HepG2 (cell line): ENCODE data around the gene MAN2B2. TPM values are rescaled to one million over a fixed set of nuclear protein-coding genes. Genes with fewer than 3 reads are reported as not detected.

ENCODE experiments used
- ARNTL ChIP-seq: sonication (generic); formaldehyde crosslinking; IDR thresholded peaks from 2 replicates; pipeline ENCODE4 v1.4.0; 2020; ENCODE audit warnings: mild to moderate bottlenecking, missing genetic modification reagents
- HMG20A ChIP-seq: IDR thresholded peaks from 2 replicates; pipeline ENCODE4 v1.6.1; 2016; ENCODE audit warnings: borderline replicate concordance
- JUNB ChIP-seq: sonication (generic); formaldehyde crosslinking; IDR thresholded peaks from 2 replicates; pipeline ENCODE4 v1.8.0; 2022; ENCODE audit warnings: missing genetic modification reagents, mild to moderate bottlenecking, borderline replicate concordance
- KLF16 ChIP-seq, 2 experiments: sonication (generic) in 1 of 2; formaldehyde crosslinking in 1 of 2; IDR thresholded peaks; 2 replicates each; pipeline versions ENCODE4 v1.6.1 to v1.8.0; 2016 to 2023; ENCODE audit warnings: missing genetic modification reagents in 2 of 2, missing compliant biosample characterization in 1 of 2
- MTF2 ChIP-seq: sonication (generic); formaldehyde crosslinking; IDR thresholded peaks from 2 replicates; pipeline ENCODE4 v1.5.0; 2020; ENCODE audit warnings: missing genetic modification reagents, borderline replicate concordance
- PAX8 ChIP-seq: sonication (generic); formaldehyde crosslinking; IDR thresholded peaks from 2 replicates; pipeline ENCODE4 v1.8.0; 2022; ENCODE audit warnings: mild to moderate bottlenecking, missing genetic modification reagents, borderline replicate concordance
- PPARG ChIP-seq: conservative IDR thresholded peaks from 2 replicates; pipeline ENCODE4 v1.6.1; 2016; ENCODE audit warnings: missing biosample characterization, missing genetic modification reagents
- SMYD3 ChIP-seq: sonication (generic); formaldehyde crosslinking; IDR thresholded peaks from 2 replicates; pipeline ENCODE4 v1.8.1; 2023; ENCODE audit warnings: mild to moderate bottlenecking, missing genetic modification reagents
- ZBTB34 ChIP-seq: sonication (generic); formaldehyde crosslinking; IDR thresholded peaks from 2 replicates; pipeline ENCODE4 v1.8.0; 2022; ENCODE audit warnings: mild to moderate bottlenecking, missing genetic modification reagents
- ZNF251 ChIP-seq: sonication (generic); formaldehyde crosslinking; IDR thresholded peaks from 2 replicates; pipeline ENCODE4 v1.9.0; 2021; ENCODE audit warnings: mild to moderate bottlenecking, missing genetic modification reagents
- ZNF644 ChIP-seq: IDR thresholded peaks from 2 replicates; pipeline ENCODE4 v1.6.1; 2016; ENCODE audit warnings: low read depth
- ZNF674 ChIP-seq: sonication (generic); formaldehyde crosslinking; IDR thresholded peaks from 2 replicates; pipeline ENCODE4 v1.5.0; 2020; ENCODE audit warnings: low read depth, mild to moderate bottlenecking, missing genetic modification reagents
- ZNF841 ChIP-seq: sonication (generic); formaldehyde crosslinking; IDR thresholded peaks from 2 replicates; pipeline ENCODE4 v1.8.1; 2023; ENCODE audit warnings: missing genetic modification reagents, borderline replicate concordance
- polyA plus RNA-seq, 8 experiments: library from polyadenylated mRNA; depleted of rRNA in 3 of 8; stranded (reverse) in 7 of 8; unstranded in 1 of 8; fragments of >200 nt; fragmentation: Illumina TruSeq in 4 of 8; extraction: Trizol in 4 of 8; gene quantifications; 2 replicates each; pipeline versions ENCODE4 v1.2.1 to v1.2.3, GENCODE V29; 2011 to 2016; ENCODE audit warnings: low read depth in 4 of 8, missing spikeins in 1 of 8, mixed read lengths in 1 of 8; ENCODE audit not compliant: insufficient read depth in 1 of 8
- total RNA-seq, 5 experiments: library from RNA; depleted of rRNA; stranded (reverse); fragments of >200 nt; fragmentation: Illumina TruSeq; extraction: Trizol; gene quantifications; 2 replicates each; pipeline ENCODE4 v1.2.3, GENCODE V29; 2016; ENCODE audit warnings: low read depth in 1 of 5
- TF ChIP-seq, protein P1 (sequence below): sonication (generic); formaldehyde crosslinking; IDR thresholded peaks from 2 replicates; pipeline ENCODE4 v1.5.1; 2020; ENCODE audit warnings: mild to moderate bottlenecking, missing genetic modification reagents, moderate library complexity
- TF ChIP-seq, protein P2 (sequence below): IDR thresholded peaks from 2 replicates; pipeline ENCODE4 v1.6.1; 2016; ENCODE audit warnings: low read depth, borderline replicate concordance
- TF ChIP-seq, protein P3 (sequence below): IDR thresholded peaks from 2 replicates; pipeline ENCODE4 v1.6.1; 2012; ENCODE audit warnings: low read length, improper control_type of control experiment
- TF ChIP-seq, protein P4 (sequence below): sonication (generic); formaldehyde crosslinking; IDR thresholded peaks from 2 replicates; pipeline ENCODE4 v1.4.0; 2020; ENCODE audit warnings: mild to moderate bottlenecking, missing genetic modification reagents
- TF ChIP-seq, protein P5 (sequence below): sonication (generic); formaldehyde crosslinking; IDR thresholded peaks from 2 replicates; pipeline ENCODE4 v1.4.0; 2020; ENCODE audit warnings: missing genetic modification reagents, borderline replicate concordance

MAN2B2 gene
- total and polyA plus RNA-seq, 2 of the 13 experiments (the other 11 are each of a cell fraction or from before 2014, with no cell fraction given) = 4.8 to 5.4 TPM

GRCh38 chr4:6539009-6539764, 35.8 kb upstream of the MAN2B2 start (continued):
- TF ChIP-seq, protein P1, sequence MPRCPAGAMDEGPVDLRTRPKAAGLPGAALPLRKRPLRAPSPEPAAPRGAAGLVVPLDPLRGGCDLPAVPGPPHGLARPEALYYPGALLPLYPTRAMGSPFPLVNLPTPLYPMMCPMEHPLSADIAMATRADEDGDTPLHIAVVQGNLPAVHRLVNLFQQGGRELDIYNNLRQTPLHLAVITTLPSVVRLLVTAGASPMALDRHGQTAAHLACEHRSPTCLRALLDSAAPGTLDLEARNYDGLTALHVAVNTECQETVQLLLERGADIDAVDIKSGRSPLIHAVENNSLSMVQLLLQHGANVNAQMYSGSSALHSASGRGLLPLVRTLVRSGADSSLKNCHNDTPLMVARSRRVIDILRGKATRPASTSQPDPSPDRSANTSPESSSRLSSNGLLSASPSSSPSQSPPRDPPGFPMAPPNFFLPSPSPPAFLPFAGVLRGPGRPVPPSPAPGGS (CRISPR knock-in tag) = no peak
- no peak for TF ChIP-seq JUNB (CRISPR knock-in tag)
- TF ChIP-seq PAX8 = no peak
- TF ChIP-seq, protein P2, sequence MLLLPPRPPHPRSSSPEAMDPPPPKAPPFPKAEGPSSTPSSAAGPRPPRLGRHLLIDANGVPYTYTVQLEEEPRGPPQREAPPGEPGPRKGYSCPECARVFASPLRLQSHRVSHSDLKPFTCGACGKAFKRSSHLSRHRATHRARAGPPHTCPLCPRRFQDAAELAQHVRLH (CRISPR knock-in tag) = no peak
- peak; percentile 85 for TF ChIP-seq PPARG (CRISPR knock-in tag)
- TF ChIP-seq, protein P3, sequence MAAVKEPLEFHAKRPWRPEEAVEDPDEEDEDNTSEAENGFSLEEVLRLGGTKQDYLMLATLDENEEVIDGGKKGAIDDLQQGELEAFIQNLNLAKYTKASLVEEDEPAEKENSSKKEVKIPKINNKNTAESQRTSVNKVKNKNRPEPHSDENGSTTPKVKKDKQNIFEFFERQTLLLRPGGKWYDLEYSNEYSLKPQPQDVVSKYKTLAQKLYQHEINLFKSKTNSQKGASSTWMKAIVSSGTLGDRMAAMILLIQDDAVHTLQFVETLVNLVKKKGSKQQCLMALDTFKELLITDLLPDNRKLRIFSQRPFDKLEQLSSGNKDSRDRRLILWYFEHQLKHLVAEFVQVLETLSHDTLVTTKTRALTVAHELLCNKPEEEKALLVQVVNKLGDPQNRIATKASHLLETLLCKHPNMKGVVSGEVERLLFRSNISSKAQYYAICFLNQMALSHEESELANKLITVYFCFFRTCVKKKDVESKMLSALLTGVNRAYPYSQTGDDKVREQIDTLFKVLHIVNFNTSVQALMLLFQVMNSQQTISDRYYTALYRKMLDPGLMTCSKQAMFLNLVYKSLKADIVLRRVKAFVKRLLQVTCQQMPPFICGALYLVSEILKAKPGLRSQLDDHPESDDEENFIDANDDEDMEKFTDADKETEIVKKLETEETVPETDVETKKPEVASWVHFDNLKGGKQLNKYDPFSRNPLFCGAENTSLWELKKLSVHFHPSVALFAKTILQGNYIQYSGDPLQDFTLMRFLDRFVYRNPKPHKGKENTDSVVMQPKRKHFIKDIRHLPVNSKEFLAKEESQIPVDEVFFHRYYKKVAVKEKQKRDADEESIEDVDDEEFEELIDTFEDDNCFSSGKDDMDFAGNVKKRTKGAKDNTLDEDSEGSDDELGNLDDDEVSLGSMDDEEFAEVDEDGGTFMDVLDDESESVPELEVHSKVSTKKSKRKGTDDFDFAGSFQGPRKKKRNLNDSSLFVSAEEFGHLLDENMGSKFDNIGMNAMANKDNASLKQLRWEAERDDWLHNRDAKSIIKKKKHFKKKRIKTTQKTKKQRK = no peak
- peak; percentile 36; the same call in 1 of the 2 replicates for TF ChIP-seq ARNTL (CRISPR knock-in tag)
- TF ChIP-seq MTF2 (CRISPR knock-in tag) = no peak; the same call in 1 of the 2 replicates
- peak; percentile 83 for TF ChIP-seq HMG20A (CRISPR knock-in tag)
- TF ChIP-seq, protein P4, sequence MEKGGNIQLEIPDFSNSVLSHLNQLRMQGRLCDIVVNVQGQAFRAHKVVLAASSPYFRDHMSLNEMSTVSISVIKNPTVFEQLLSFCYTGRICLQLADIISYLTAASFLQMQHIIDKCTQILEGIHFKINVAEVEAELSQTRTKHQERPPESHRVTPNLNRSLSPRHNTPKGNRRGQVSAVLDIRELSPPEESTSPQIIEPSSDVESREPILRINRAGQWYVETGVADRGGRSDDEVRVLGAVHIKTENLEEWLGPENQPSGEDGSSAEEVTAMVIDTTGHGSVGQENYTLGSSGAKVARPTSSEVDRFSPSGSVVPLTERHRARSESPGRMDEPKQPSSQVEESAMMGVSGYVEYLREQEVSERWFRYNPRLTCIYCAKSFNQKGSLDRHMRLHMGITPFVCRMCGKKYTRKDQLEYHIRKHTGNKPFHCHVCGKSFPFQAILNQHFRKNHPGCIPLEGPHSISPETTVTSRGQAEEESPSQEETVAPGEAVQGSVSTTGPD (CRISPR knock-in tag) = no peak
- TF ChIP-seq, protein P5, sequence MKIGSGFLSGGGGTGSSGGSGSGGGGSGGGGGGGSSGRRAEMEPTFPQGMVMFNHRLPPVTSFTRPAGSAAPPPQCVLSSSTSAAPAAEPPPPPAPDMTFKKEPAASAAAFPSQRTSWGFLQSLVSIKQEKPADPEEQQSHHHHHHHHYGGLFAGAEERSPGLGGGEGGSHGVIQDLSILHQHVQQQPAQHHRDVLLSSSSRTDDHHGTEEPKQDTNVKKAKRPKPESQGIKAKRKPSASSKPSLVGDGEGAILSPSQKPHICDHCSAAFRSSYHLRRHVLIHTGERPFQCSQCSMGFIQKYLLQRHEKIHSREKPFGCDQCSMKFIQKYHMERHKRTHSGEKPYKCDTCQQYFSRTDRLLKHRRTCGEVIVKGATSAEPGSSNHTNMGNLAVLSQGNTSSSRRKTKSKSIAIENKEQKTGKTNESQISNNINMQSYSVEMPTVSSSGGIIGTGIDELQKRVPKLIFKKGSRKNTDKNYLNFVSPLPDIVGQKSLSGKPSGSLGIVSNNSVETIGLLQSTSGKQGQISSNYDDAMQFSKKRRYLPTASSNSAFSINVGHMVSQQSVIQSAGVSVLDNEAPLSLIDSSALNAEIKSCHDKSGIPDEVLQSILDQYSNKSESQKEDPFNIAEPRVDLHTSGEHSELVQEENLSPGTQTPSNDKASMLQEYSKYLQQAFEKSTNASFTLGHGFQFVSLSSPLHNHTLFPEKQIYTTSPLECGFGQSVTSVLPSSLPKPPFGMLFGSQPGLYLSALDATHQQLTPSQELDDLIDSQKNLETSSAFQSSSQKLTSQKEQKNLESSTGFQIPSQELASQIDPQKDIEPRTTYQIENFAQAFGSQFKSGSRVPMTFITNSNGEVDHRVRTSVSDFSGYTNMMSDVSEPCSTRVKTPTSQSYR (CRISPR knock-in tag) = peak; percentile 22; the same call in 1 of the 2 replicates
- no peak for TF ChIP-seq ZBTB34 (CRISPR knock-in tag)
- no peak for TF ChIP-seq ZNF841 (CRISPR knock-in tag)
- no peak for TF ChIP-seq ZNF251 (CRISPR knock-in tag)
- no peak for TF ChIP-seq SMYD3 (CRISPR knock-in tag)
- no peak for TF ChIP-seq ZNF674 (CRISPR knock-in tag)
- 0 out of 4 replicates have a peak, but pooled peaks of 1 of the 2 experiments have one; percentile 73 for TF ChIP-seq KLF16 (CRISPR knock-in tag; IDR thresholded peaks at IDR 0.05)
- TF ChIP-seq ZNF644 (CRISPR knock-in tag) = peak; percentile 60
